Activated T-helper 17 cell treated with anti-CD3 and anti-CD28 coated beads, Interleukin-2, amount 50 U/mL, for 72 hours (primary cell): ENCODE data around the gene PPP2R5B. TPM values are rescaled to one million over a fixed set of nuclear protein-coding genes. Genes with fewer than 3 reads are reported as not detected.

Experiments used
- ATAC-seq: fragments of 150-1000 bp; cut with Tn5 transposase; replicated peaks from 2 replicates; pipeline ENCODE4 v1.10.0; 2021; ENCODE audit warnings: mild to moderate bottlenecking, moderate library complexity
- H3K27ac Mint-ChIP-seq: one replicate; pipeline ENCODE4 v1.8.0; 2022; ENCODE audit warnings: mixed read lengths
- H3K27me3 Mint-ChIP-seq: one replicate; pipeline ENCODE4 v1.8.0; 2022; ENCODE audit warnings: mixed read lengths
- H3K36me3 Mint-ChIP-seq: one replicate; pipeline ENCODE4 v1.8.0; 2022; ENCODE audit warnings: low read depth, mild to moderate bottlenecking, mixed read lengths
- H3K4me1 Mint-ChIP-seq: one replicate; pipeline ENCODE4 v1.8.0; 2022; ENCODE audit warnings: mixed read lengths
- H3K4me3 Mint-ChIP-seq: one replicate; pipeline ENCODE4 v1.8.0; 2022; ENCODE audit warnings: mild to moderate bottlenecking, mixed read lengths
- H3K9me3 Mint-ChIP-seq: one replicate; pipeline ENCODE4 v1.8.0; 2022; ENCODE audit warnings: mixed read lengths
- total RNA-seq, 2 donors: library from RNA; stranded (reverse); gene quantifications; one replicate each; pipeline ENCODE4 v1.2.3, GENCODE V29; 2022

The PPP2R5B gene
- total RNA-seq, 2 donors from 2014 or later, result 14.6 to 43.0 TPM

GRCh38 chr11:64924910-64925284, 408 bp downstream of the PPP2R5B start:
- H3K36me3 Mint-ChIP-seq, result peaks cover 24% of the 10 kb centered on the region
- H3K27me3 Mint-ChIP-seq, result no peaks in the 10 kb centered on the region
- H3K9me3 Mint-ChIP-seq, result no peaks in the 10 kb centered on the region
- peak overlapping the region; percentile 90 for H3K4me3 Mint-ChIP-seq
- H3K4me1 Mint-ChIP-seq, result no peaks in the 10 kb centered on the region
- peak; percentile 25 for ATAC-seq
- H3K27ac Mint-ChIP-seq, result peak overlapping the region; percentile 78

- peak overlapping the region; percentile 90 for H3K4me3 Mint-ChIP-seq
- H3K9me3 Mint-ChIP-seq, result no peaks in the 10 kb centered on the region
- H3K27ac Mint-ChIP-seq, result peak overlapping the region; percentile 78
- peaks cover 33% of the 10 kb centered on the region for H3K36me3 Mint-ChIP-seq
- no peak for ATAC-seq
- no peaks in the 10 kb centered on the region for H3K4me1 Mint-ChIP-seq
- no peaks in the 10 kb centered on the region for H3K27me3 Mint-ChIP-seq
Observed at GRCh38 chr11:64925536-64926436, 1.3 kb downstream of the PPP2R5B start.

- H3K36me3 Mint-ChIP-seq, result peaks cover 42% of the 10 kb centered on the region
- no peak overlapping the region for H3K27ac Mint-ChIP-seq
- no peaks in the 10 kb centered on the region for H3K27me3 Mint-ChIP-seq
- no peak for ATAC-seq
- H3K4me3 Mint-ChIP-seq, result peak overlapping the region; percentile 6
- no peaks in the 10 kb centered on the region for H3K4me1 Mint-ChIP-seq
- H3K9me3 Mint-ChIP-seq, result no peaks in the 10 kb centered on the region
Observed at GRCh38 chr11:64926689-64927088, 2.2 kb downstream of the PPP2R5B start.

- no peaks in the 10 kb centered on the region for H3K27me3 Mint-ChIP-seq
- no peak overlapping the region for H3K27ac Mint-ChIP-seq
- no peaks in the 10 kb centered on the region for H3K4me1 Mint-ChIP-seq
- H3K36me3 Mint-ChIP-seq, result peaks cover 61% of the 10 kb centered on the region
- H3K9me3 Mint-ChIP-seq, result no peaks in the 10 kb centered on the region
- ATAC-seq, result no peak
- H3K4me3 Mint-ChIP-seq, result no peak overlapping the region
Observed at GRCh38 chr11:64928957-64929356, 4.5 kb downstream of the PPP2R5B start.

GRCh38 chr11:64929625-64930024, 5.1 kb downstream of the PPP2R5B start:
- Mint-ChIP-seq H3K27ac (no peak overlapping the region), H3K36me3 (peaks cover 66% of the 10 kb centered on the region), H3K4me3 (no peak overlapping the region), H3K27me3 (no peaks in the 10 kb centered on the region), H3K9me3 (no peaks in the 10 kb centered on the region), H3K4me1 (no peaks in the 10 kb centered on the region)
- no peak for ATAC-seq

- Mint-ChIP-seq H3K4me1 (no peaks in the 10 kb centered on the region), H3K4me3 (no peak overlapping the region), H3K27ac (no peak overlapping the region), H3K36me3 (peaks cover 66% of the 10 kb centered on the region), H3K27me3 (no peaks in the 10 kb centered on the region), H3K9me3 (no peaks in the 10 kb centered on the region)
- no peak for ATAC-seq
Observed at GRCh38 chr11:64930340-64930739, 5.9 kb downstream of the PPP2R5B start.

- H3K9me3 Mint-ChIP-seq, result no peaks in the 10 kb centered on the region
- no peaks in the 10 kb centered on the region for H3K27me3 Mint-ChIP-seq
Observed at GRCh38 chr11:64931290-64931689, 6.8 kb downstream of the PPP2R5B start.

GRCh38 chr11:64932324-64932723, 7.8 kb downstream of the PPP2R5B start:
- Mint-ChIP-seq H3K4me3 (no peak overlapping the region), H3K9me3 (no peaks in the 10 kb centered on the region), H3K27me3 (no peaks in the 10 kb centered on the region), H3K36me3 (peaks cover 61% of the 10 kb centered on the region), H3K4me1 (no peaks in the 10 kb centered on the region), H3K27ac (no peak overlapping the region)
- ATAC-seq, result no peak

More at GRCh38 chr11:64931290-64931689, 6.8 kb downstream of the PPP2R5B start:
- peaks cover 66% of the 10 kb centered on the region for H3K36me3 Mint-ChIP-seq
- H3K4me1 Mint-ChIP-seq, result no peaks in the 10 kb centered on the region
- no peak overlapping the region for H3K27ac Mint-ChIP-seq
- ATAC-seq, result no peak
- H3K4me3 Mint-ChIP-seq, result no peak overlapping the region

- H3K4me1 Mint-ChIP-seq, result no peaks in the 10 kb centered on the region
- peaks cover 4% of the 10 kb centered on the region for H3K27me3 Mint-ChIP-seq
- peaks cover 53% of the 10 kb centered on the region for H3K36me3 Mint-ChIP-seq
- peak; percentile 9 for ATAC-seq
- no peak overlapping the region for H3K4me3 Mint-ChIP-seq
- no peaks in the 10 kb centered on the region for H3K9me3 Mint-ChIP-seq
- H3K27ac Mint-ChIP-seq, result no peak overlapping the region
Observed at GRCh38 chr11:64933213-64933934, 8.9 kb downstream of the PPP2R5B start.

GRCh38 chr11:64933935-64934681, 9.6 kb downstream of the PPP2R5B start:
- Mint-ChIP-seq H3K27ac (no peak overlapping the region), H3K4me3 (no peak overlapping the region), H3K4me1 (no peaks in the 10 kb centered on the region), H3K9me3 (no peaks in the 10 kb centered on the region), H3K27me3 (peaks cover 7% of the 10 kb centered on the region), H3K36me3 (peaks cover 50% of the 10 kb centered on the region)
- no peak for ATAC-seq

- Mint-ChIP-seq H3K27me3 (peaks cover 7% of the 10 kb centered on the region), H3K4me3 (no peak overlapping the region), H3K27ac (no peak overlapping the region), H3K4me1 (no peaks in the 10 kb centered on the region), H3K36me3 (peaks cover 43% of the 10 kb centered on the region), H3K9me3 (no peaks in the 10 kb centered on the region)
- ATAC-seq, result no peak
Observed at GRCh38 chr11:64934682-64935358, 10.3 kb downstream of the PPP2R5B start.

GRCh38 chr11:64935359-64936081, 11.0 kb downstream of the PPP2R5B start, which contains the start of gene GPHA2:
GPHA2 (minus strand) TSS chr11:64935893; CDS start chr11:64935460, 433 bp downstream.
- Mint-ChIP-seq H3K27me3 (peaks cover 11% of the 10 kb centered on the region), H3K4me3 (no peak within 1 kb of the TSS), H3K9me3 (no peaks in the 10 kb centered on the region), H3K36me3 (peaks cover 36% of the 10 kb centered on the region), H3K27ac (peak within 1 kb of the TSS; percentile 17), H3K4me1 (no peaks in the 10 kb centered on the region)
- no peak for ATAC-seq

- peaks cover 26% of the 10 kb centered on the region for H3K36me3 Mint-ChIP-seq
- H3K27me3 Mint-ChIP-seq, result peaks cover 11% of the 10 kb centered on the region
- H3K27ac Mint-ChIP-seq, result peak overlapping the region; percentile 17
- peak; percentile 56 for ATAC-seq
- no peaks in the 10 kb centered on the region for H3K4me1 Mint-ChIP-seq
- H3K4me3 Mint-ChIP-seq, result no peak overlapping the region
- no peaks in the 10 kb centered on the region for H3K9me3 Mint-ChIP-seq
Observed at GRCh38 chr11:64936539-64936938, 12.1 kb downstream of the PPP2R5B start.
